ENCODE data around the gene CDH4. TPM values are rescaled to one million over a fixed set of nuclear protein-coding genes. Genes with fewer than 3 reads are reported as not detected.

Gene CDH4
- total and polyA plus RNA-seq, 2 of the 13 experiments (the other 11 are each of a cell fraction or from before 2014, with no cell fraction given): not detected

DNA sequence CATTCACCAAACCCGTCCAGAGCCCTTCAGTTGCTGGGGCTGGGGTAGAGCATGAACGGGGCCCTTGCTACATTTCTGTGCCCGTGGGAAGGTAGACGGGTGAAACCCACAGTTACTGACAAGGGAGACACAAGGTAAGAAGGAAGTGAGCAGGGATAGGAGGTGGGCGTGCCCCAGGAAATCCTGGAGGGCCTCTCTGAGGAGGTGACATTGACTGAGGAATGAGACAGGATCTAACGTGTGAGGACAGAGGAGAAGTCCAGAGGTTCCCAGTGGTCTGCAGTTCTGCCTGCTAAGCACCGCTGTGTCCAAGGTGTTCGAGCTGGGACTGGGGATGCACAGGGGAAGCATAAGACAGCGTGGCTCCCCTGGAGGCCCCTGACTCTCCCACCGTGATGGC lies 378.8 kb downstream of the CDH4 start:
- no peak overlapping the region for H3K27ac ChIP-seq (ENCODE audit: extremely low read length, insufficient read depth, low read length)
- H3K36me3 ChIP-seq (replicated peaks in 1 of 2; ENCODE audit: control insufficient read depth in 1 of 2, insufficient read depth in 2 of 2, low read length in 2 of 2): no peaks in the 10 kb centered on the region
- WGBS (ENCODE audit: low lambda C conversion rate): 9% methylated on average over 10 of the region's 10 CpGs
- peaks cover 35 to 74% of the 10 kb centered on the region in 2 experiments; a peak in 4 of 5 replicates for H3K27me3 ChIP-seq (ENCODE audit: control insufficient read depth in 1 of 2, insufficient read depth in 2 of 2, low read length in 2 of 2)
- POLR2A ChIA-PET: no interaction called here
- intact Hi-C loops (cut with micrococcal nuclease; ENCODE audit: unreplicated experiment): no loop called here
- H4K20me1 ChIP-seq (ENCODE audit: insufficient read depth, low read length): peaks cover 5% of the 10 kb centered on the region; the same call in 1 of the 2 replicates
- peak; percentile 58 for TF ChIP-seq ZFP36 (IDR thresholded peaks at IDR 0.05; ENCODE audit: borderline replicate concordance, low read depth, low read length, partially characterized antibody)
- no peak for TF ChIP-seq KLF6 (CRISPR knock-in tag; IDR thresholded peaks at IDR 0.05)
- in situ Hi-C loops (cut with HindIII; ENCODE audit: extremely low pct_ligation_motif_present, low pct_unique_long_range_greater_than_20kb): no loop called here
- H3K4me2 ChIP-seq (ENCODE audit: low read depth, low read length): no peak overlapping the region
- ATAC-seq (no peak), FAIRE-seq (no peak), DNase-seq (ENCODE audit: low spot score) (no peak)
- CTCF ChIA-PET (ENCODE audit: low intra/inter-chr PET ratio, low total read pairs): no interaction called here
- H2AFZ ChIP-seq (ENCODE audit: low read length): no peak overlapping the region
- H3K4me3 ChIP-seq (replicated peaks in 1 of 3; ENCODE audit: insufficient read depth in 1 of 3, low read depth in 2 of 3, low read length in 3 of 3): no peak overlapping the region
- H3K4me1 ChIP-seq (ENCODE audit: insufficient read depth, low read length): no peaks in the 10 kb centered on the region
- H3K9ac ChIP-seq (ENCODE audit: insufficient read depth, low read depth, low read length): no peak overlapping the region
- H3K79me2 ChIP-seq (ENCODE audit: insufficient read depth, low read length): no peaks in the 10 kb centered on the region
- H3K9me3 ChIP-seq (ENCODE audit: low read length): no peaks in the 10 kb centered on the region
- BruUV-seq (replicated peaks): no TSS peak

GRCh38 chr20:61631751-61632150 lies 379.7 kb downstream of the CDH4 start:
- Histone ChIP-seq H3K4me1 (ENCODE audit: insufficient read depth, low read length) (no peaks in the 10 kb centered on the region), H3K4me3 (replicated peaks in 1 of 3; ENCODE audit: insufficient read depth in 1 of 3, low read depth in 2 of 3, low read length in 3 of 3) (no peak overlapping the region), H3K4me2 (ENCODE audit: low read depth, low read length) (no peak overlapping the region), H3K27ac (ENCODE audit: extremely low read length, insufficient read depth, low read length) (no peak overlapping the region), H3K9me3 (ENCODE audit: low read length) (no peaks in the 10 kb centered on the region), H3K27me3 (ENCODE audit: control insufficient read depth in 1 of 2, insufficient read depth in 2 of 2, low read length in 2 of 2) (peaks cover 30 to 74% of the 10 kb centered on the region in 2 experiments; a peak in 4 of 5 replicates), H3K79me2 (ENCODE audit: insufficient read depth, low read length) (no peaks in the 10 kb centered on the region), H2AFZ (ENCODE audit: low read length) (no peak overlapping the region), H3K9ac (ENCODE audit: insufficient read depth, low read depth, low read length) (no peak overlapping the region), H3K36me3 (replicated peaks in 1 of 2; ENCODE audit: control insufficient read depth in 1 of 2, insufficient read depth in 2 of 2, low read length in 2 of 2) (no peaks in the 10 kb centered on the region), H4K20me1 (ENCODE audit: insufficient read depth, low read length) (peaks cover 5% of the 10 kb centered on the region; the same call in 1 of the 2 replicates)
- BruUV-seq (replicated peaks): no TSS peak
- 20% methylated on average over 17 of the region's 17 CpGs for WGBS (ENCODE audit: low lambda C conversion rate)
- ChIA-PET CTCF (ENCODE audit: low intra/inter-chr PET ratio, low total read pairs) (no interaction called here), POLR2A (no interaction called here)
- in situ Hi-C loops (cut with HindIII; ENCODE audit: extremely low pct_ligation_motif_present, low pct_unique_long_range_greater_than_20kb): no loop called here
- DNase-seq (ENCODE audit: low spot score) (no peak), FAIRE-seq (no peak), ATAC-seq (no peak)
- intact Hi-C loops (cut with micrococcal nuclease; ENCODE audit: unreplicated experiment): no loop called here
- no peak for TF ChIP-seq GATA4 (IDR thresholded peaks at IDR 0.05; ENCODE audit: borderline replicate concordance, low read depth)
- TF ChIP-seq NCOA2 (CRISPR knock-in tag; IDR thresholded peaks at IDR 0.05): no peak
- no peak for TF ChIP-seq REXO4 (CRISPR knock-in tag; IDR thresholded peaks at IDR 0.05; ENCODE audit: borderline replicate concordance)
- TF ChIP-seq GLI4 (CRISPR knock-in tag; IDR thresholded peaks at IDR 0.05; ENCODE audit: borderline replicate concordance): no peak
- TF ChIP-seq, protein P1, sequence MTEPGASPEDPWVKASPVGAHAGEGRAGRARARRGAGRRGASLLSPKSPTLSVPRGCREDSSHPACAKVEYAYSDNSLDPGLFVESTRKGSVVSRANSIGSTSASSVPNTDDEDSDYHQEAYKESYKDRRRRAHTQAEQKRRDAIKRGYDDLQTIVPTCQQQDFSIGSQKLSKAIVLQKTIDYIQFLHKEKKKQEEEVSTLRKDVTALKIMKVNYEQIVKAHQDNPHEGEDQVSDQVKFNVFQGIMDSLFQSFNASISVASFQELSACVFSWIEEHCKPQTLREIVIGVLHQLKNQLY (CRISPR knock-in tag; IDR thresholded peaks at IDR 0.05): no peak

All from HepG2 (cell line).